ENCODE measurements around the gene PHACTR2.

PHACTR2 gene

GRCh38 chr6:143682805-143683204, 5.0 kb downstream of the PHACTR2 start:
- no peak overlapping the region for H3K4me3 ChIP-seq (IDR thresholded peaks at IDR 0.05; ENCODE audit: insufficient read depth, low read depth, low read length)
- TF ChIP-seq CTCF (conservative IDR thresholded peaks at IDR 0.05; ENCODE audit: low read depth, low read length), result no peak
- H3K79me2 ChIP-seq (ENCODE audit: insufficient read depth, low read depth), result 0 out of 2 replicates have a peak, but pooled peaks cover 4% of the 10 kb centered on the region
- H3K36me3 ChIP-seq (ENCODE audit: insufficient read depth), result no peaks in the 10 kb centered on the region
- no peaks in the 10 kb centered on the region for H3K27me3 ChIP-seq (ENCODE audit: insufficient read depth, low read depth)
- H3K4me2 ChIP-seq, result no peak overlapping the region
- H2AFZ ChIP-seq (ENCODE audit: low read depth), result no peak overlapping the region
- no peak overlapping the region for H3K27ac ChIP-seq
- H4K20me1 ChIP-seq (ENCODE audit: insufficient read depth), result no peaks in the 10 kb centered on the region
- no peaks in the 10 kb centered on the region for H3K4me1 ChIP-seq (ENCODE audit: low read depth, poor library complexity, severe bottlenecking)
- no peak overlapping the region for H3K9ac ChIP-seq

GRCh38 chr6:143684486-143684885, 6.7 kb downstream of the PHACTR2 start:
- Histone ChIP-seq H4K20me1 (ENCODE audit: insufficient read depth) (no peaks in the 10 kb centered on the region), H3K36me3 (ENCODE audit: insufficient read depth) (no peaks in the 10 kb centered on the region), H3K4me3 (IDR thresholded peaks at IDR 0.05; ENCODE audit: insufficient read depth, low read depth, low read length) (no peak overlapping the region), H3K4me2 (no peak overlapping the region), H3K79me2 (ENCODE audit: insufficient read depth, low read depth) (0 out of 2 replicates have a peak, but pooled peaks cover 3% of the 10 kb centered on the region), H3K27me3 (ENCODE audit: insufficient read depth, low read depth) (no peaks in the 10 kb centered on the region), H3K9ac (no peak overlapping the region), H3K27ac (no peak overlapping the region), H2AFZ (ENCODE audit: low read depth) (no peak overlapping the region), H3K4me1 (ENCODE audit: low read depth, poor library complexity, severe bottlenecking) (no peaks in the 10 kb centered on the region)
- no peak for TF ChIP-seq CTCF (conservative IDR thresholded peaks at IDR 0.05; ENCODE audit: low read depth, low read length)

GRCh38 chr6:143685653-143686052, 7.9 kb downstream of the PHACTR2 start:
- H3K9ac ChIP-seq, result no peak overlapping the region
- no peak overlapping the region for H3K4me2 ChIP-seq
- H3K4me1 ChIP-seq (ENCODE audit: low read depth, poor library complexity, severe bottlenecking), result no peaks in the 10 kb centered on the region
- no peak overlapping the region for H3K4me3 ChIP-seq (IDR thresholded peaks at IDR 0.05; ENCODE audit: insufficient read depth, low read depth, low read length)
- no peak overlapping the region for H3K27ac ChIP-seq
- H3K27me3 ChIP-seq (ENCODE audit: insufficient read depth, low read depth), result no peaks in the 10 kb centered on the region
- H3K36me3 ChIP-seq (ENCODE audit: insufficient read depth), result no peaks in the 10 kb centered on the region
- H3K79me2 ChIP-seq (ENCODE audit: insufficient read depth, low read depth), result no peaks in the 10 kb centered on the region
- H4K20me1 ChIP-seq (ENCODE audit: insufficient read depth), result no peaks in the 10 kb centered on the region
- no peak for TF ChIP-seq CTCF (conservative IDR thresholded peaks at IDR 0.05; ENCODE audit: low read depth, low read length)
- no peak overlapping the region for H2AFZ ChIP-seq (ENCODE audit: low read depth)

GRCh38 chr6:143687591-143687990, 9.8 kb downstream of the PHACTR2 start:
- no peak overlapping the region for H3K4me3 ChIP-seq (IDR thresholded peaks at IDR 0.05; ENCODE audit: insufficient read depth, low read depth, low read length)
- no peak overlapping the region for H3K9ac ChIP-seq
- H3K79me2 ChIP-seq (ENCODE audit: insufficient read depth, low read depth), result no peaks in the 10 kb centered on the region
- H3K27me3 ChIP-seq (ENCODE audit: insufficient read depth, low read depth), result no peaks in the 10 kb centered on the region
- H3K4me2 ChIP-seq, result no peak overlapping the region
- no peaks in the 10 kb centered on the region for H4K20me1 ChIP-seq (ENCODE audit: insufficient read depth)
- H3K36me3 ChIP-seq (ENCODE audit: insufficient read depth), result no peaks in the 10 kb centered on the region
- H3K27ac ChIP-seq, result no peak overlapping the region
- H2AFZ ChIP-seq (ENCODE audit: low read depth), result no peak overlapping the region
- no peak for TF ChIP-seq CTCF (conservative IDR thresholded peaks at IDR 0.05; ENCODE audit: low read depth, low read length)
- no peaks in the 10 kb centered on the region for H3K4me1 ChIP-seq (ENCODE audit: low read depth, poor library complexity, severe bottlenecking)

All from KMS-11 (cell line).